SK-N-SH (cell line): ENCODE results near the gene BAIAP2L1. TPM values are rescaled to one million over a fixed set of nuclear protein-coding genes. Genes with fewer than 3 reads are reported as not detected.
A peak's percentile ranks its signal among the peaks of the same experiment; 100 is the strongest.

Experiments
- CTCF ChIA-PET: fragments of 300-600, 350-600 bp; formaldehyde crosslinking; extraction: SDS; loops from one replicate; lab custom pipeline; 2021; lab: Yijun Ruan, JAX
- POLR2A ChIA-PET: fragments of 350-600 bp; sonication (Branson Sonifier 250); formaldehyde crosslinking; extraction: SDS; loops from one replicate; lab custom pipeline; 2020; ENCODE audit warnings: antibody characterized with exemption, inconsistent platforms; lab: Yijun Ruan, JAX
- DNase-seq: peaks from one replicate; pipeline ENCODE4 v3.0.0; 2012
- H2AFZ ChIP-seq: fragments of 200-600 bp; sonication (generic); 2 replicates; pipeline ENCODE4 v1.8.1; 2016; ENCODE audit warnings: antibody characterized with exemption, mild to moderate bottlenecking, low read depth
- H3F3A ChIP-seq: fragments of 200-600 bp; sonication (generic); replicated peaks from 2 replicates; pipeline ENCODE3; 2016; ENCODE audit warnings: antibody characterized with exemption, mild to moderate bottlenecking; ENCODE audit not compliant: insufficient read depth
- H3K27ac ChIP-seq, 2 experiments: fragments of 200-500 bp in 1 of 2; fragments of 200-600 bp in 1 of 2; sonication (Bioruptor generic) in 1 of 2; sonication (generic), shearing (Covaris generic) in 1 of 2; 2 replicates each; pipeline versions ENCODE4 v1.5.1 to v1.6.1; 2014 to 2016; ENCODE audit warnings: low read depth in 2 of 2, inconsistent platforms in 1 of 2, low read length in 1 of 2, mild to moderate bottlenecking in 1 of 2, mixed read lengths in 1 of 2
- H3K27me3 ChIP-seq: fragments of 200-600 bp; sonication (generic), shearing (Covaris generic); 2 replicates; pipeline ENCODE4 v1.6.1; 2016; ENCODE audit warnings: mixed run types; ENCODE audit not compliant: insufficient read depth
- H3K36me3 ChIP-seq, 2 experiments: fragments of 200-500 bp in 1 of 2; fragments of 200-600 bp in 1 of 2; sonication (Bioruptor generic) in 1 of 2; sonication (generic) in 1 of 2; replicated peaks in 1 of 2; 2 replicates each; pipeline versions ENCODE3 to v1.5.1; 2014 to 2016; ENCODE audit warnings: low read length in 1 of 2, mild to moderate bottlenecking in 1 of 2; ENCODE audit not compliant: insufficient read depth in 2 of 2, control insufficient read depth in 1 of 2
- H3K4me1 ChIP-seq, 2 experiments: fragments of 200-500 bp in 1 of 2; fragments of 200-600 bp in 1 of 2; sonication (Bioruptor generic) in 1 of 2; sonication (generic), shearing (Covaris generic) in 1 of 2; 2 replicates each; pipeline versions ENCODE4 v1.5.1 to v1.6.1; 2014 to 2016; ENCODE audit warnings: low read depth in 1 of 2, low read length in 1 of 2, mixed run types in 1 of 2; ENCODE audit not compliant: insufficient read depth in 2 of 2, control insufficient read depth in 1 of 2
- H3K4me2 ChIP-seq: fragments of 200-600 bp; sonication (generic), shearing (Covaris generic); 2 replicates; pipeline ENCODE4 v1.6.1; 2017; ENCODE audit warnings: mixed run types
- H3K4me3 ChIP-seq, 2 experiments: fragments of 200-500 bp in 1 of 2; fragments of 200-600 bp in 1 of 2; sonication (Bioruptor generic) in 1 of 2; sonication (generic), shearing (Covaris generic) in 1 of 2; 2 replicates each; pipeline versions ENCODE4 v1.5.1 to v1.8.1; 2014 to 2016; ENCODE audit warnings: low read depth in 2 of 2, inconsistent platforms in 1 of 2, low read length in 1 of 2, mild to moderate bottlenecking in 1 of 2, mixed read lengths in 1 of 2, moderate library complexity in 1 of 2
- H3K79me2 ChIP-seq: fragments of 200-600 bp; sonication (generic); 2 replicates; pipeline ENCODE4 v1.8.1; 2017; ENCODE audit warnings: mild to moderate bottlenecking; ENCODE audit not compliant: insufficient read depth
- H3K9ac ChIP-seq: fragments of 200-600 bp; sonication (generic); 2 replicates; pipeline ENCODE4 v1.6.1; 2017; ENCODE audit warnings: mixed run types
- H3K9me2 ChIP-seq: fragments of 200-600 bp; sonication (generic); 2 replicates; pipeline ENCODE4 v1.6.1; 2017; ENCODE audit warnings: mixed run types
- H3K9me3 ChIP-seq: fragments of 200-600 bp; sonication (generic); 2 replicates; pipeline ENCODE4 v1.6.1; 2017; ENCODE audit warnings: mixed run types, mild to moderate bottlenecking, moderate library complexity
- H4K20me1 ChIP-seq: fragments of 200-600 bp; sonication (generic); 2 replicates; pipeline ENCODE4 v1.6.1; 2017; ENCODE audit warnings: mild to moderate bottlenecking, mixed run types; ENCODE audit not compliant: insufficient read depth
- EP300 ChIP-seq, 2 experiments: IDR thresholded peaks; 2 replicates each; pipeline versions ENCODE4 v1.4.0 to v1.6.1; 2012; ENCODE audit warnings: borderline replicate concordance in 1 of 2, low read depth in 1 of 2, low read length in 1 of 2
- FOXJ3 ChIP-seq: sonication (generic); formaldehyde crosslinking; IDR thresholded peaks from 2 replicates; pipeline ENCODE4 v1.5.1; 2020; ENCODE audit warnings: mild to moderate bottlenecking, missing genetic modification reagents
- GATA2 ChIP-seq: sonication (generic); formaldehyde crosslinking; IDR thresholded peaks from 2 replicates; pipeline ENCODE4 v1.5.0; 2020; ENCODE audit warnings: mild to moderate bottlenecking, missing genetic modification reagents
- JUND ChIP-seq: IDR thresholded peaks from 2 replicates; pipeline ENCODE4 v1.4.0; 2012
- NRF1 ChIP-seq: IDR thresholded peaks from 2 replicates; pipeline ENCODE4 v1.6.1; 2012; ENCODE audit warnings: low read depth, mild to moderate bottlenecking, low read length
- RAD21 ChIP-seq: IDR thresholded peaks from 2 replicates; pipeline ENCODE4 v1.6.1; 2012; ENCODE audit warnings: mild to moderate bottlenecking, low read length
- RFX5 ChIP-seq: IDR thresholded peaks from 2 replicates; pipeline ENCODE4 v1.6.1; 2012; ENCODE audit warnings: mild to moderate bottlenecking, improper control_type of control experiment, low read length
- TCF12 ChIP-seq: IDR thresholded peaks from 2 replicates; pipeline ENCODE4 v1.4.0; 2012
- ZBTB33 ChIP-seq: IDR thresholded peaks from 2 replicates; pipeline ENCODE4 v1.4.0; 2012; ENCODE audit warnings: low read depth, borderline replicate concordance
- WGBS: methylation state at CpG from one replicate; pipeline ENCODE4 v1.1.6; 2017; ENCODE audit warnings: low lambda C conversion rate; 5-methylcytosine and 5-hydroxymethylcytosine counted together
- polyA plus RNA-seq, 3 experiments: library from polyadenylated mRNA; depleted of rRNA; stranded (reverse); fragments of >200 nt; gene quantifications; 2 replicates each; pipeline ENCODE4 v1.2.3, GENCODE V29; 2012

Gene BAIAP2L1
- polyA plus RNA-seq, 1 of the 3 experiments (the other 2 are of a cell fraction), result 8.8 TPM

- CTCF ChIA-PET, result interaction anchor here (0.7 to 3.5 kb wide), 8 partner anchors 12 to 115 kb away, joined by 3 to 15 read pairs (median 4); partner anchors contain the start of gene BAIAP2L1
- no peaks in the 10 kb centered on the region for H3F3A ChIP-seq
- no peak overlapping the region for H3K27ac ChIP-seq
- no peaks in the 10 kb centered on the region for H3K9me2 ChIP-seq
- 83% methylated on average over 22 of the region's 22 CpGs for WGBS
- no peak overlapping the region for H3K4me2 ChIP-seq
- no peaks in the 10 kb centered on the region for H3K27me3 ChIP-seq
- H3K9me3 ChIP-seq, result no peaks in the 10 kb centered on the region
- H2AFZ ChIP-seq, result no peak overlapping the region
- H3K4me3 ChIP-seq, result no peak overlapping the region
- no peaks in the 10 kb centered on the region for H3K79me2 ChIP-seq
- TF ChIP-seq ZBTB33 (no peak), GATA2 (peak; percentile 89), EP300 (IDR thresholded peaks at IDR 0.05; ENCODE audit: borderline replicate concordance in 1 of 2, low read depth in 1 of 2, low read length in 1 of 2) (peak in 1 of 2 experiments; percentile 30; a peak in 1 of 4 replicates), FOXJ3 (CRISPR knock-in tag) (no peak)
- TF ChIP-seq, all 33 proteins: peak for 2
- Histone ChIP-seq H4K20me1 (no peaks in the 10 kb centered on the region), H3K36me3 (peaks cover 0 to 10% of the 10 kb centered on the region in 2 experiments), H3K4me1 (peaks cover 0 to 7% of the 10 kb centered on the region in 2 experiments; a peak in 1 of 4 replicates), H3K9ac (no peak overlapping the region)
- DNase-seq, result peak; percentile 67
- POLR2A ChIA-PET, result no interaction called here
These were observed 94.8 kb downstream of the BAIAP2L1 start for GRCh38 chr7:98305951-98306535.

GRCh38 chr7:98303906-98304305, 97.0 kb downstream of the BAIAP2L1 start:
- Histone ChIP-seq H4K20me1 (no peaks in the 10 kb centered on the region), H3K79me2 (no peaks in the 10 kb centered on the region), H3K4me1 (peaks cover 0 to 7% of the 10 kb centered on the region in 2 experiments; a peak in 1 of 4 replicates), H3K4me2 (no peak overlapping the region), H3K27me3 (no peaks in the 10 kb centered on the region), H3K9ac (no peak overlapping the region), H3K36me3 (peaks cover 0 to 10% of the 10 kb centered on the region in 2 experiments), H3K9me3 (no peaks in the 10 kb centered on the region), H3K4me3 (no peak overlapping the region), H3K9me2 (no peaks in the 10 kb centered on the region), H2AFZ (no peak overlapping the region), H3F3A (no peaks in the 10 kb centered on the region), H3K27ac (no peak overlapping the region)
- DNase-seq, result no peak
- WGBS, result 96% methylated on average over 14 of the region's 15 CpGs
- TF ChIP-seq JUND (no peak), NRF1 (no peak), RFX5 (no peak), ZBTB33 (no peak), FOXJ3 (CRISPR knock-in tag) (no peak), TCF12 (no peak), RAD21 (no peak)
- ChIA-PET POLR2A (no interaction called here), CTCF (interaction anchor here (1.1 to 3.5 kb wide), 3 partner anchors 8 to 97 kb away, joined by 3 to 15 read pairs (median 4); partner anchors contain the start of gene BAIAP2L1)
